Central memory CD8-positive, alpha-beta T cell (primary cell): Measurements from ENCODE around the gene POTED.
"Not testable (repeated sequence)": the region's sequence is repeated elsewhere in the genome, so short reads cannot be mapped to it uniquely, and the experiment has no call there.

Experiments
- ATAC-seq: fragments of 150-1000 bp; cut with Tn5 transposase; replicated peaks from 2 replicates; pipeline ENCODE4 v1.10.0; 2022; ENCODE audit warnings: mild to moderate bottlenecking, moderate FRiP score, moderate number of reproducible peaks; ENCODE audit not compliant: poor library complexity, severe bottlenecking; ENCODE audit errors: extremely low read depth
- DNase-seq, 2 donors: peaks; one replicate each; pipeline ENCODE4 v3.0.0; 2021; ENCODE audit warnings: low spot score in 2 of 2
- H3K27ac Mint-ChIP-seq: one replicate; pipeline ENCODE4 v1.8.0; 2022; ENCODE audit warnings: low read depth, mild to moderate bottlenecking, moderate library complexity, mixed read lengths
- H3K27me3 Mint-ChIP-seq: one replicate; pipeline ENCODE4 v1.8.0; 2022; ENCODE audit warnings: mixed read lengths
- H3K36me3 Mint-ChIP-seq: one replicate; pipeline ENCODE4 v1.8.0; 2022; ENCODE audit warnings: mild to moderate bottlenecking, moderate library complexity, mixed read lengths; ENCODE audit not compliant: insufficient read depth
- H3K4me1 Mint-ChIP-seq: one replicate; pipeline ENCODE4 v1.8.0; 2022; ENCODE audit warnings: mixed read lengths
- H3K4me3 Mint-ChIP-seq: one replicate; pipeline ENCODE4 v1.8.0; 2022; ENCODE audit warnings: mild to moderate bottlenecking, moderate library complexity, mixed read lengths
- H3K9me3 Mint-ChIP-seq: one replicate; pipeline ENCODE4 v1.8.0; 2022; ENCODE audit warnings: mixed read lengths

Gene POTED

GRCh38 chr21:13609477-13609876 is at the start of gene POTED:
TSS of gene POTED (plus strand) at chr21:13609777. CDS start at chr21:13610229, 452 bp downstream.
- H3K4me1 Mint-ChIP-seq, DNase-seq, H3K27ac Mint-ChIP-seq, H3K4me3 Mint-ChIP-seq, H3K36me3 Mint-ChIP-seq, ATAC-seq, H3K9me3 Mint-ChIP-seq, H3K27me3 Mint-ChIP-seq: not testable (repeated sequence)

DNA sequence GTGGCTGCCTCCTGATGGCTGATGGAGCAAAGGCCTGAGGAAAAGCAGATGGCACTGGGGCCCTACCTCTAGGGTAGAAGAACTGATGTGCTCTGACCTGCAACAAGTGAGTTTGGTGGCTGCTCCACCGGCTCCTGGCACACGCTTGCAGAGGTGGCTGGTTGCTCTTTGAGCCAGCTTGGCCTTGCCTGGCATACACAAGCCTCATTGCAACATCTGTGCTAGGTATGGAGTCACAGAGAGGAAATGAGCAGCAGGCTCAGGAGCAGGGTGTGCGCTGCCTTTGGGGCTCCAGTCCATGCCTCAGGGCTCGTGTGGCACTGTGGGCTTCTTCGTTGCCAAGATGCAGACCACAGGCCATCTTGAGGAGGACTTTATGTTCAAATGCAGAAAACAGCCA is 40.5 kb downstream of the POTED start:
- H3K27me3 Mint-ChIP-seq, H3K4me3 Mint-ChIP-seq, H3K9me3 Mint-ChIP-seq, H3K27ac Mint-ChIP-seq, H3K36me3 Mint-ChIP-seq, H3K4me1 Mint-ChIP-seq, ATAC-seq, DNase-seq: not testable (repeated sequence)

GRCh38 chr21:13651746-13652145 is 42.2 kb downstream of the POTED start:
- not testable (repeated sequence) for H3K27me3 Mint-ChIP-seq, H3K4me1 Mint-ChIP-seq, H3K9me3 Mint-ChIP-seq, H3K36me3 Mint-ChIP-seq, ATAC-seq, H3K27ac Mint-ChIP-seq, H3K4me3 Mint-ChIP-seq, DNase-seq
